Measurements from ENCODE around the gene PBRM1. TPM values are rescaled to one million over a fixed set of nuclear protein-coding genes. Genes with fewer than 3 reads are reported as not detected.
A peak's percentile ranks its signal among the peaks of the same experiment; 100 is the strongest.

The PBRM1 gene
- total and polyA plus RNA-seq, 2 of the 13 experiments (the other 11 are each of a cell fraction or from before 2014, with no cell fraction given) = 10.9 to 33.2 TPM

- TF ChIP-seq BRF2 (CRISPR knock-in tag; IDR thresholded peaks at IDR 0.05) = no peak
- peak; percentile 84; the same call in 1 of the 2 replicates for TF ChIP-seq ZNF501 (CRISPR knock-in tag; IDR thresholded peaks at IDR 0.05)
- TF ChIP-seq THAP11 (CRISPR knock-in tag; IDR thresholded peaks at IDR 0.05) = no peak; the same call in 1 of the 2 replicates
- TF ChIP-seq ZNF382 (CRISPR knock-in tag; IDR thresholded peaks at IDR 0.05; ENCODE audit: borderline replicate concordance) = no peak
- no peak for TF ChIP-seq ATM (IDR thresholded peaks at IDR 0.05; ENCODE audit: borderline replicate concordance)
- no peak for TF ChIP-seq JDP2 (CRISPR knock-in tag; IDR thresholded peaks at IDR 0.05; ENCODE audit: borderline replicate concordance)
- no peak for TF ChIP-seq RBAK (CRISPR knock-in tag; IDR thresholded peaks at IDR 0.05)
- TF ChIP-seq ZFP82 (CRISPR knock-in tag; IDR thresholded peaks at IDR 0.05; ENCODE audit: borderline replicate concordance) = no peak
- TF ChIP-seq FOXO4 (CRISPR knock-in tag; conservative IDR thresholded peaks at IDR 0.05) = no peak
- TF ChIP-seq RXRA (CRISPR knock-in tag; IDR thresholded peaks at IDR 0.05) = no peak
- no peak; the same call in 1 of the 2 replicates for TF ChIP-seq NFYB (CRISPR knock-in tag; IDR thresholded peaks at IDR 0.05)
- TF ChIP-seq ZNF646 (CRISPR knock-in tag; IDR thresholded peaks at IDR 0.05) = no peak
- TF ChIP-seq ZNF414 (CRISPR knock-in tag; IDR thresholded peaks at IDR 0.05) = peak; percentile 48; the same call in 1 of the 2 replicates
- no peak for TF ChIP-seq ZNF512 (CRISPR knock-in tag; IDR thresholded peaks at IDR 0.05)
Observed at GRCh38 chr3:52534281-52535183, 151.2 kb downstream of the PBRM1 start (continued).
